ENCODE results near the gene GNB2. TPM values are rescaled to one million over a fixed set of nuclear protein-coding genes. Genes with fewer than 3 reads are reported as not detected.

The GNB2 gene
- total and polyA plus RNA-seq, 2 of the 13 experiments (the other 11 are each of a cell fraction or from before 2014, with no cell fraction given) = 48.3 to 67.1 TPM

- Histone ChIP-seq H4K20me1 (ENCODE audit: insufficient read depth, low read length) (peaks cover 3% of the 10 kb centered on the region; the same call in 1 of the 2 replicates), H3K36me3 (replicated peaks in 1 of 2; ENCODE audit: control insufficient read depth in 1 of 2, insufficient read depth in 2 of 2, low read length in 2 of 2) (peaks cover 4 to 22% of the 10 kb centered on the region in 2 experiments; a peak in 4 of 5 replicates), H3K27ac (ENCODE audit: extremely low read length, insufficient read depth, low read length) (no peak overlapping the region), H3K4me2 (ENCODE audit: low read depth, low read length) (no peak overlapping the region), H3K27me3 (ENCODE audit: control insufficient read depth in 1 of 2, insufficient read depth in 2 of 2, low read length in 2 of 2) (no peaks in the 10 kb centered on the region), H3K4me3 (replicated peaks in 1 of 3; ENCODE audit: insufficient read depth in 1 of 3, low read depth in 2 of 3, low read length in 3 of 3) (no peak overlapping the region), H2AFZ (ENCODE audit: low read length) (no peak overlapping the region), H3K79me2 (ENCODE audit: insufficient read depth, low read length) (no peaks in the 10 kb centered on the region), H3K9me3 (ENCODE audit: low read length) (no peaks in the 10 kb centered on the region), H3K4me1 (ENCODE audit: insufficient read depth, low read length) (peaks cover 21% of the 10 kb centered on the region), H3K9ac (ENCODE audit: insufficient read depth, low read depth, low read length) (no peak overlapping the region)
- no TSS peak for BruUV-seq (replicated peaks)
- WGBS (ENCODE audit: low lambda C conversion rate) = 93% methylated on average over 15 of the region's 15 CpGs
- in situ Hi-C loops (cut with HindIII; ENCODE audit: extremely low pct_ligation_motif_present, low pct_unique_long_range_greater_than_20kb) = no loop called here
- DNase-seq (ENCODE audit: low spot score) (no peak), FAIRE-seq (no peak), ATAC-seq (no peak)
- ChIA-PET POLR2A (interaction anchor here (1.1 to 1.5 kb wide), 2 partner anchors 12 to 38 kb away, joined by 3 to 6 read pairs; partner anchors contain the start of genes FBXO24, LRCH4 and MOSPD3), CTCF (ENCODE audit: low intra/inter-chr PET ratio, low total read pairs) (no interaction called here)
- intact Hi-C loops (cut with micrococcal nuclease; ENCODE audit: unreplicated experiment) = no loop called here
- TF ChIP-seq ZBTB40 (IDR thresholded peaks at IDR 0.05) (peak; percentile 61), ZBTB40 (CRISPR knock-in tag; IDR thresholded peaks at IDR 0.05) (peak; percentile 98), PITX1 (CRISPR knock-in tag; IDR thresholded peaks at IDR 0.05) (no peak), NR2F2 (IDR thresholded peaks at IDR 0.05; ENCODE audit: borderline replicate concordance, low read depth) (no peak)
These were observed 49.4 kb upstream of the GNB2 start for GRCh38 chr7:100623951-100624824.
